GM21529 (cell line): ENCODE results near the gene CA9.

Source experiments
- ATAC-seq: cut with Tn5 transposase; IDR thresholded peaks from one replicate; pipeline ENCODE4 v1.9.1; 2021; ENCODE audit not compliant: unreplicated experiment

Gene CA9

GRCh38 chr9:35714123-35714522 lies 40.4 kb downstream of the CA9 start:
- no peak for ATAC-seq

- no peak for ATAC-seq
These were observed 41.0 kb downstream of the CA9 start for GRCh38 chr9:35714579-35715252.

- no peak for ATAC-seq
These were observed 42.5 kb downstream of the CA9 start for GRCh38 chr9:35716230-35716629.

- ATAC-seq, result no peak
These were observed 43.6 kb downstream of the CA9 start for GRCh38 chr9:35717132-35717870.

GRCh38 chr9:35718721-35719511 lies 45.2 kb downstream of the CA9 start:
- no peak for ATAC-seq

GRCh38 chr9:35719546-35719945 lies 45.8 kb downstream of the CA9 start:
- no peak for ATAC-seq

- no peak for ATAC-seq
These were observed 49.7 kb downstream of the CA9 start for GRCh38 chr9:35723426-35723825.

- no peak for ATAC-seq
These were observed 50.2 kb downstream of the CA9 start for GRCh38 chr9:35723908-35724307.

GRCh38 chr9:35725362-35725761 lies 51.6 kb downstream of the CA9 start:
- ATAC-seq, result no peak

- ATAC-seq, result peak; percentile 33
These were observed 53.2 kb downstream of the CA9 start for GRCh38 chr9:35726931-35727330.

GRCh38 chr9:35727676-35728040 lies 53.9 kb downstream of the CA9 start:
- no peak for ATAC-seq

GRCh38 chr9:35728041-35728971 lies 54.6 kb downstream of the CA9 start:
- no peak for ATAC-seq

GRCh38 chr9:35729101-35729500 lies 55.4 kb downstream of the CA9 start:
- no peak for ATAC-seq

- ATAC-seq, result no peak
These were observed 56.2 kb downstream of the CA9 start for GRCh38 chr9:35729700-35730485.

- no peak for ATAC-seq
These were observed 56.7 kb downstream of the CA9 start for GRCh38 chr9:35730486-35730854.
